GM21447 (cell line): Measurements from ENCODE around the gene PET100.

ENCODE experiments used
- ATAC-seq: cut with Tn5 transposase; IDR thresholded peaks from one replicate; pipeline ENCODE4 v1.9.1; 2021; ENCODE audit not compliant: unreplicated experiment

Gene PET100

DNA sequence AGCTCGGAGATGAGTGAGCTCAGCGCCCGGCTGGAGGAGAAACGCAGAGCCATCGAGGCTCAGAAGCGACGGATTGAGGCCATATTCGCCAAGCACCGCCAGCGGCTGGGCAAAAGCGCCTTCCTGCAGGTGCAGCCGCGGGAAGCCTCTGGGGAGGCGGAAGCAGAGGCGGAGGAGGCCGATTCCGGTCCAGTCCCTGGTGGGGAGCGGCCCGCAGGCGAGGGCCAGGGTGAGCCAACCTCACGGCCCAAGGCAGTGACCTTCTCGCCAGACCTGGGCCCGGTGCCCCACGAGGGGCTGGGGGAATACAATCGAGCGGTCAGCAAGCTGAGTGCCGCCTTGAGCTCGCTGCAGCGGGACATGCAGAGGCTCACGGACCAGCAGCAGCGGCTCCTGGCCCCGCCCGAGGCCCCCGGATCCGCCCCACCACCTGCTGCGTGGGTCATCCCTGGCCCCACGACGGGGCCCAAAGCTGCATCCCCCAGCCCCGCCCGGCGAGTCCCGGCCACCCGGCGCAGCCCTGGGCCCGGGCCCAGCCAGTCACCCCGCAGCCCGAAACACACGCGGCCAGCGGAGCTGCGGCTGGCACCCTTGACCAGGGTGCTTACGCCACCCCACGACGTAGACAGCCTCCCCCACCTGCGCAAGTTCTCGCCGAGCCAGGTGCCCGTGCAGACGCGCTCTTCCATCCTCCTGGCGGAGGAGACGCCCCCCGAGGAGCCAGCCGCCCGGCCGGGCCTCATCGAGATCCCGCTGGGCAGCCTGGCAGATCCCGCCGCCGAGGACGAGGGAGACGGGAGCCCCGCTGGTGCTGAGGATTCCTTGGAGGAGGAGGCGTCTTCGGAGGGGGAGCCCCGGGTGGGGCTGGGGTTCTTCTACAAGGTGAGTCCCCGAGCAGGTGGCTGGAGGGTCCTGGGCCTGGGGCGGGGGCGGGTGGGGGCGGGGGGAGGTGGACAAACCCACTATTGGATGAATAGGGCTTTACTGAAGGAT is 17.0 kb upstream of the PET100 start:
- no peak for ATAC-seq

DNA sequence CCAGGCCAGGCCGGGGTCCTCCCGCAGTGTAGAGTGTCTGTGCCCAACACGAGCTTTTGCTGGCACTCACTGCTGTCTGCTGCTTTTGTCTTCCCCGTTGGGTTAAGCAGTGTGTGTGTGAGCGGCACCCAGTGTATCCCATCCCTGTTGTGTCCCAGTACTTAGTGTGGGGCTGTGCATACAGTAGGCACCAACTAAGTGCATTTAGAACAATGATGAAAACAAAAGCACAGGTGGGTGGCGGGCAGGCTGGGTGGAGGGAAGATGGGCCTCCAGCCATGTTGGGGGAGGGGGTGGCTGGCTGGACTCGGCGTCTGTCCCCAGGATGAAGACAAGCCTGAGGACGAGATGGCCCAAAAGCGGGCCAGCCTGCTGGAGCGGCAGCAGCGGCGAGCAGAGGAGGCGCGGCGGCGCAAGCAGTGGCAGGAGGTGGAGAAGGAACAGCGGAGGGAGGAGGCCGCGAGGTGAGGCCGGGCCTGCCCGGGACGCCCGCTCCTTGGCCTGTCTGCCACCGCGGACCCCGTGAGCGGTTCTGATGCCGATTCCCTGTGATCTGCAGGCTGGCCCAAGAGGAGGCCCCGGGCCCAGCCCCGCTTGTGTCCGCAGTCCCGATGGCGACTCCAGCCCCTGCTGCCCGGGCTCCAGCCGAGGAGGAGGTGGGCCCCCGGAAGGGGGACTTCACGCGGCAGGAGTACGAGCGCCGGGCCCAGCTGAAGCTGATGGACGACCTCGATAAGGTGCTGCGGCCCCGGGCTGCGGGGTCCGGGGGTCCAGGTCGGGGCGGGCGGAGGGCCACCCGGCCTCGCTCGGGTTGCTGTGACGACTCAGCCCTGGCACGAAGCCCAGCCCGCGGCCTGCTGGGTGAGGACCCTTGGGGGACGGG is 14.5 kb upstream of the PET100 start:
- no peak for ATAC-seq

DNA sequence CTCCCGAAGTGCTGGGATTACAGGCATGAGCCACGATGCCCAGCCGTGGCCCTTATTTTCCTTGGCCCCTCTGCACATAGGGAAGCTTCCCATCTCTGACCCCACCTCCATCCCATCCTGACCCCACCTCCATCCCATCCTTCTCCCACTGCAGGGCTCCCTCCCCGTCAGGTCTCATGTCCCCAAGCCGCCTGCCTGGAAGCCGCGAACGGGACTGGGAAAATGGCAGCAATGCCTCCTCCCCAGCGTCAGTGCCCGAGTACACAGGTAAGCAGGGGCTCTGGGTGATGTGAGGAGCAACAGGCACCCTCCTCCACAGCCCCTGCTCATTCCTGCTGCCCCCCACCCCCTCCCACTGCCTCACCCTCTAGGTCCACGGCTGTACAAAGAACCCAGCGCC is 12.4 kb upstream of the PET100 start:
- no peak for ATAC-seq

DNA sequence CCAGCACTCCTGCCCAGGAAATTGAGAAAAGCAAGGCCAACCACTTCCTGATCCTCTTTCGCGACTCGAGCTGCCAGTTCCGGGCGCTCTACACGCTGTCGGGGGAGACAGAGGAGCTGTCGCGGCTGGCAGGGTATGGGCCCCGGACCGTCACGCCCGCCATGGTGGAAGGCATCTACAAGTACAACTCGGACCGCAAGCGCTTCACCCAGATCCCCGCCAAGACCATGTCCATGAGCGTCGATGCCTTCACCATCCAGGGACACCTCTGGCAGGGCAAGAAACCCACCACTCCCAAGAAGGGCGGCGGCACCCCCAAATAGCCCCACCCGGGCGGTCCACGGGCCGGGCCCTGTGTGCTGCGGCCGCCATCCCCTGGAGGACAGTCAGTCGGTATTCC is 11.9 kb upstream of the PET100 start:
- ATAC-seq, result no peak

DNA sequence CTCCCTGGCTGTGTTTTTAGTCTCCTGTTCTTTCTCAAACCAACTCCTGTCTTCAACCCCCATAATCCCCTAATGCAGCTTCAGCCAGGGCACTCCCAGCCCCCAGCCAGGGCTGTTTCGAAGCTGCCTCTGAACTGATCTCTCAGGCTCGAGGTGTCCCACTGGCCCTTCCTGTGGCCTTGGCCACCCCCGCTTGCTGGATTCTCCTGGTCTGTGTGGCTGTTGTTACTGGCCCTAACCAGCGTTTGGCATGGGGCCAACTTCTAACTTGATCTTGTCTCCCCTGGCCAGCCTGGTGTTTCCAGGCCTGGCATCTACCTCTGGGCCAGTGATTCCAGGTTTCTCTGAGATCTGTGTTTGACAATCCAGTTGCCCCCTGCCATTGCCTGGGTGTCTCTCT is 11.2 kb upstream of the PET100 start:
- ATAC-seq, result no peak

DNA sequence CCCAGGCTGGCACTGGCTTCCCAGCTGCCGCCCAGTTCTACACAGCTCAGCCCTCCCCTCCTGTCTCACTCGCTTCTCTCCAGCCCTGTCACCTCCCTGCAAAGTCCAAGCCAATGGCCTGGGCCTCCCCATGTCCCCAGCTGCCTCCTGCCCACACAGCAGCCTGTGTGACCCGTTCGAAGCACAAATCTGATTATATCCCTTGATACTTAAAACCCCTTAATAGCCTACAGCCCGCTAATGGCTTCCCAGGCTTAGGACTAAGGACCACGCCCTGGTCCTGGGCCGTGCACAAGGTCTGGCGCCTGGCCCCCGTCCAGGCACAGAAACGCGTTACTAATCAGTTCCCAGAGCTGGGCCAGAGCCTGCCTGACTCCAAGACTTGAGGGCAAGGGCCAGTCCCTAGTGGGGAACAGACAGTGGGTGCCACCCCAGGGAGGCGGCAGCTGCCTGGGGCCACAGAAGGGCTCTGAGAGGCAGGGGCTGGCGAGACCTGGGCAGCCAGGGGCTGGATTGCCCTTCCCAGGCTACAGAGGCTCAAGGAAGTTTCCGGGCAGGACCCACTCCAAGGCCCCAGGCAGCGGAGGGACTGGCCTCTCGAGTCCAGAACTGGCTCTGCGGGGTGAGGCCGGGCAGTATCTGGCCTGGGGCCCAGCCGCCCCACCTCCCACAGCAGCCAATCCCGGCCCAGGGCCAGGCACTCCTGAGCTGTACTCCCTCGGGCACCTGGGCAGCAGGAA is 10.7 kb upstream of the PET100 start:
- ATAC-seq, result no peak

DNA sequence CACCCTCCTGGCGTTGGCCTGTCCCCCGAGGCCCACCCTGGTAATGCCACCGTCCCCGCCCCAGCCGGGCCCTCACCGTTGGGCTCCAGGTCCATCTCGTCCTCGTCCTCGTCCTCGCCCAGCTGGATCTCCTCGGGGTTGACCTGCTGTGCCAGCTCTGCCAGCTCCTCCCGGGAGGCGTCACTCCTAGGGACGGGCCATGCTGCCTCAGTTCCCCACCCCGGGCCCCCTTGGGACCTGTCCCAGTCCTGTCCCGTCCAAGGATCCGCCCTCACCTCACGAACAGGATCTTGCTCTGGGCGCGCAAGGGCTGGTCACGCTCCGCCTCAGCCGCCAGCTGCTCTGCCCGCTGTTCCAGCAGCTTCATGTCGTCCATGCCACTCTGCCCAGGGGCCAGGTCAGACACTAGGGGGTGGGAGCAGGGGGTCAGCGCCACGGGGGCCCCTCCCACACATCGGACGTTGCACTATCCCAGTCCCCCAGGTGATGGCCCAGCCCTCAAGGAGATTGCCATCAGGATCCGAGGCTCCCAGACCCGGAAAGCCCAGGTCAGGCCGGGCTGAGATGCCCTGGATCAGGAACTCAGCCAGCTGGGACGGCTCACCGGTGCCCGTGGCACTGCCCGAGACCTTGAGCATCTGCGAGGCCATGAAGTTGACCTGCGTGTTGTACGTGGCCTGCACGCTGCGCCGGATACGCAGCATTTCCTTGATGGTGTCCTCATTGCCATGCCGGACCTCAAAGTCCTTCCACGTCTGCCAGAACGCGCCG is 9.7 kb upstream of the PET100 start:
- ATAC-seq, result no peak

DNA sequence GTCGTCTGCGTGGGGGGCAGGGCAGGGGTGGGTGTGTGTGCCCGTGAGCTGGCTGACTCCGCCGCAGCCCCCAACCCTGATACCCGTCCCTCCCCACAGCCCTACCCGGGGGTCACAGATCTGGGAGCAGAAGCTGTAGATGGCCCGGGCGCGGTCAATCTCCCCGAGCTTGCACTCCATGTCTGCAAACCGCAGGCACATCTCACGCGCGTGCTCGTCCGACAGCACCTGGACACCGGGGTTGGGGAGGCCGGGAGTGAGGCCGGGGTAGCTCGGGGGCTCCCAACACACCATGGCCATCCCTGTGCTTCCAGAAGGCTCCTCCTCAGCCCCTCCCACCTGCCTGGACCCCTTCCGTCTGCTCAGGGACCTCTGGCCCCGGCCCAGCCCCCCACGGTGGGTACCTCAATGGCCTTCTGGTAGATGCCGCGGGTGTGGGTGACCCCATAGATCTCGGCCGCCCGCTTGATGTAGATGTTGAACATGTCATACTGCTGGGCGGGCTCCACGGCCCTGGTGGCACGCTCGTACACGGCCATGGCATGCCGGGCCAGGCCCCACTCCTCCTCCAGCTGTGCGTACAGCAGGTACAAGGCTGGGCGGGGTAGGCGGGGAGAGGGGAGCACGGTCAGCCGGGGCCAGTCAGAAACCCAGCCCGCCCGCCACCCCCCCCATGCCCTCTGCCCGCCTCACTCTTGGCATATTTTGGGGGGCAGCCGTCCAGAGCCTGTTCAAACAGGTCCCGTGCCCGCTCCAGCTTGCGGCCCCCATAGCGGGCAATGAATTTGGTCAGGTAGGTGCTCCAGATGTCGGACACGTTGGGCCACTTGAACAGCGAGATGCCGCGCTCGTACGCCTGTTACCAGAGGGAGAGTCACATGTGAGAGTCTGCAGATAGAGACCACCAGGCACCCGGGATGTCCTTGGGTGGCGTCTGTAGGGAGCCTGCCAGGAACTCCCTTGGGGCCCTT is 8.9 kb upstream of the PET100 start:
- ATAC-seq, result no peak

DNA sequence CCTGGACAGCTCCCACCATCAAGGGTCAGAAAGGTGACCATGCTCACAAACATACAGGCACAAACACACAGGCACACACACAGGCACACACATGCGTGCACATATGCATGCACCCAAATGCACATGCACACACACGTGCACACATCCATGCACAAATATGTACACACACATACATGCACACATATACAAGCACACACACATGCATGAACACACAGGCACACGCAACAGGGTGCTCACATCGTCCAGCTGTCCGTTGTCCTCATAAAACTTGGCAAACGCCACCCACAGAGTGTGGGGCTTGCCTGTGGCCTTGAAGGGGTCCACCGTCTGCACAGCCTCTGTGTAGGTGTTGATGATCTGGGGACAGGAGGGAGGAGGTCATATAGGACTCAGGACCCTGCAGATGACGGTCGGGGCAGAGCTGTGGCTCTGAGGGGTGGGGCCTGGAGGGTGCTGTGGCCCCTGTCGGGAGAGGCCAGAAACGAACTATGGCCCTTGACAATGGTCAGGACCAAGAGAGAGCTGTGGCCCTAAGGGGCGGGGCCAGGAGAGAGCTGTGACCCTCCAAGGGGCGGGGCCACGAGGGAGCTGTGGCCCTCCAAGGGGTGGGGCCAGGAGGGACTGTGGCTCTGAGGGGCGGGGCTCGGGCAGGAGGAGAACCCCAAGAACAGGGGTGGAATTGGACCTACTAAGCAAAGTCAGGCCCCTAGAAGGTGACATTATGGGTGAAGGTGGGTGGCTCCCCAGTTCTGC is 6.5 kb upstream of the PET100 start:
- ATAC-seq, result no peak

DNA sequence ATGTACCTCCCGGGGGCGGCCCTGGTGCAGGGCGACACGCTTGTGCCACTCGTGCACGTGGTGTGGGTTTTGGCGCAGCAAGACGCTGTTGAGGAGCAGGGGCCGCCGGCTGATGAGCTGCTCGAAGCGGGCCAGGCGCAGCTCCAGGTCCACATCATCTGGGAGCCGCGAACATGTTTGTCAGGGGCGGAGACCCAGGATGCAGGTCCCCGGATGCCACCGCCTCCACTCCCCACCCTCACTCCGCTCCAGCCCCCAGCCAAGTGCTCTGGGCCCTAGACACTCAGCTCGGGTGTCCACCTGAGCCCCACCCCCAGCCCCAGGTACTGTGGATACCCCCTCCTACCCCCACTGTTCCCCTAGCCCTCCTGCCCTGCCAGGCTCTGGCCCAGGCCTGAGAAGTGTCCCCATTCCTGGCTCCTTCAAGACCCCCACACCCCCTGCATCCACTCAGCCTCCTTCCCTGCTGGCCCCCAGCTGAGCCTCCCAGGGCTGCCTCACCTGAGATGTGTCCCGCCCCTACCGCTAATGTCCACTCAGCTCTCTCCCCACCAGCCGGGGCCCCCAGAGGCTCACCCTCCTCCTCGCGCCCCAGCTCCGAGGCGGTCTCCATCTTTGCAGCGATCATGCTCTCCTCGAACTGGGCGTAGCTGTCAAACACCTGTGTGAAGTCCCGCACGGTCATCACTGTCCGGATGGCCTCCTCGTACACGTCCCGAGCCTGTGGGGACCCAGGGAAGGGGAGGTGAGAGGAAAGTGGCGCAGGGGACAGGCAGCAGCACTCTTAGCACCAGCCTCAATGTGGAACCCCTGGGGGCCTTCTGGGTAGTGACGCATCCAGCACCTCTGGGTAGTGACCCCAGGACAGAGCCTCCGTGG is 5.6 kb upstream of the PET100 start:
- ATAC-seq, result no peak

DNA sequence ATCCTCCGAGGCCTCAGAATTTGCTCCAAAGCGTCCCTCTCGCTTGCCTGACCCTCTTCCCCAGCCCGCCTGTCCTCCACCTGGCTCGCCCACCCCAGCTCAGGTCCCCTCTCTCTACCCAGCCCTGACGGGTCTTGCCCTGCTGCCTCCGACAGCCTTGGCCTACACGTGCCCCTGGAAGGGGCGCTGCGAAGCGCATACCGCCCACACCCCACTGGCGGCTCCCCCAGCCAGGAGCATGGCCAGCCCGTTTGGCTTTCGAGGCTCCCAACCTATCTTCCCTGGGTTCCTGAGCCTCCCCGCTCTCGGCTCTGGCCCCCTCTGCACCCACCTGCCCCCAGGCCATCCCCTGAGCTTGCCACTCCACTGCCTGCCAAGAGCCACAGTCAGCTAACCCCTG is 4.8 kb upstream of the PET100 start:
- ATAC-seq, result no peak

DNA sequence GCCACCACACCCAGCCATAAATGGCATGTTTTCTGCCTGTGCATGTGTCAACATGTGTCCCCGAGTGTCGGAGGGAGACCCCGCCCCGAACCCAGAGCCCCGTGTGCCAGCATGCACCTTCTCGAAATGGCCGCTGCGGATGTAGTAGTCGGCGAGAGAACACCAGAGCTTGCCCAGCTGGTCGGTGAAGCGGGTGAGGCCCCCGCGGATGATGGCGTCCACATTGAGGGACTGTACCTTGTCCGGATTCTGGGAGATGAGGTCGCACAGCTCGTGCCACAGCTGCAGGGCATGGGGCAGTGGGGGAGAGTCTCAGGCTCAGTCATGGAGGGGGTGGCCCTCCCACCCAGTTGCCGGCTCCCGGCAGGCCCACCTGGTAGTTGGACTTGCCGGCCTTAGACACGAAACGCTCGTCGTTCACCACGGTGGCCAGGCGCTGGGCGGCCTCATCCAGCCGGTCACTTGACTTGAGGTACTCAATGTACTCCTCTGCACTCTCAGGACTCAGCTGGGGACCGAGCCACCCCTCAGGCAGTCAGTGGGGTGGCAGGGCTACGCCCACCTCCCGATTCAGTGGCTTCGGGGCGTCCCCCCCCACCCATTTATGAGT is 3.7 kb upstream of the PET100 start:
- ATAC-seq, result no peak

DNA sequence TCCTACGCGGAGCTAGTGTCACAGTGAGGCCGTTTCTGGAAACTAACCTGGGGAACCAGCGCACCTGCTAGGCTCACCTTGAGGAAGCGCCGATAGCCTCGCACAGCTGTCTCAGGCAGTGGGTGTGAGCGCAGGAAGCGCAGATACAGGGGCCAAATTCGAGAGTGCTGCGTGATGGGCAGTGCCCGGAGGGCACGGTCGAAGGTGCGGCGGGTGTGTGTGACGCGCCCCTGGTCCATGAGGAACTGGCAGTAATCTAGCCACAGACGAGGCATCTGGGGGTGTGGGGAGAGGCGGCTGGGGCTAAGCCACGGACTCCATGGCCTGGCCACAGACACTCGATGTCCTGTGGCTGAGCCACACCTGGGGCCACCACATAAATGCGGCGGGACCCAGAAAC is 2.4 kb upstream of the PET100 start:
- no peak for ATAC-seq

DNA sequence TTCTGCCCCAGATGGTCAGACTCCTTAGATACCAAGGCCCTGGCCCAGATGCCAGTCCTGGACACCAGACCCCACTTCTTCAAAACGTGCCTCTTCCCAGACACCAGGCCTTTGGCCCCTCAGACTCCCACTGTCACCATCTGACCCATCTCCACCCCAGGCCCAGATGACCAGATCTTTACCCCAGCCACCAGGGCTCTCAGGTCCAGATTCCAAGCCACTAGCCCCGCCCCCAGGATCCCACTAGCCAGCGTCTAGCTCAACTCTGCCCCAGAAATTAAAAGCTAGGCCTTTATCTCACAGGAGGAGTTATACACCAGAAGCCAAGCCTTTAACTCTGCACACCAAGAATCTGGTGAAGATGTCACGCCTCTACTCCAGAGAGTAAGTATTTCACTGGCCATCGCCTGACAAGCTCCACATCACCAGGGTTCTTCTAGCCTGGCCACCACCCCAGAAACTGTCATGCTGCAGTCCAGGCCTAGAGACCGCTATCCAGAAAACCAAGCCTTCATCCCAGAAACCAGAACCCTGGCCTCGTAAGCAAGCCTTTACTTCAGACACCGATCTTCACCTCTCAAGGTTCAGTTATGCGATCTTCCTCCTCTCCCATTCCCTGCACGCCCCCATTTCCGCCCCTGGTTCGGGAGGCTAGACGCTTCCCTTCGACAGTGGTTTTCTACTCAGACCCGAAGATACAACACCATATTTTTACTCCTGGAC is 843 bp upstream of the PET100 start:
- no peak for ATAC-seq

DNA sequence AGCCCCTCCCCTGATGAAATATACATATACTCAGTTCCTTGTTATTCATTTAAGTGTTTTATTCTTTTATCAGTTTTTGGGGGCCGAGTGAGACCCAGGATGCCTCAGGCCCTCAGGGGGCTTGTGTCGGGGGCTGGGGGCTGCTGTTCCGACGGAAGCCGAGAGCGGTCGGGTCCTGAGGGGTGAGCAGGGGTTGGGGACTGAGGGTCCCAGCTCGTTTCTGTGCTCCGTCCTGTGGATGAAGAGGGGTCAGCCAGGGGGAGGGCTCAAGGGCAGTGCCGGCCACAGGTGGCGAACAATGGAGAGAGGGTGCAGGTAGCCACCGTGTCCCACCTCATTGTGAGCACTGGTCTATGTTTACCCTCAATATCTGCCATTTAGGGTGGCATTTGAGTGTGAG is 2.0 kb downstream of the PET100 start:
- no peak for ATAC-seq

DNA sequence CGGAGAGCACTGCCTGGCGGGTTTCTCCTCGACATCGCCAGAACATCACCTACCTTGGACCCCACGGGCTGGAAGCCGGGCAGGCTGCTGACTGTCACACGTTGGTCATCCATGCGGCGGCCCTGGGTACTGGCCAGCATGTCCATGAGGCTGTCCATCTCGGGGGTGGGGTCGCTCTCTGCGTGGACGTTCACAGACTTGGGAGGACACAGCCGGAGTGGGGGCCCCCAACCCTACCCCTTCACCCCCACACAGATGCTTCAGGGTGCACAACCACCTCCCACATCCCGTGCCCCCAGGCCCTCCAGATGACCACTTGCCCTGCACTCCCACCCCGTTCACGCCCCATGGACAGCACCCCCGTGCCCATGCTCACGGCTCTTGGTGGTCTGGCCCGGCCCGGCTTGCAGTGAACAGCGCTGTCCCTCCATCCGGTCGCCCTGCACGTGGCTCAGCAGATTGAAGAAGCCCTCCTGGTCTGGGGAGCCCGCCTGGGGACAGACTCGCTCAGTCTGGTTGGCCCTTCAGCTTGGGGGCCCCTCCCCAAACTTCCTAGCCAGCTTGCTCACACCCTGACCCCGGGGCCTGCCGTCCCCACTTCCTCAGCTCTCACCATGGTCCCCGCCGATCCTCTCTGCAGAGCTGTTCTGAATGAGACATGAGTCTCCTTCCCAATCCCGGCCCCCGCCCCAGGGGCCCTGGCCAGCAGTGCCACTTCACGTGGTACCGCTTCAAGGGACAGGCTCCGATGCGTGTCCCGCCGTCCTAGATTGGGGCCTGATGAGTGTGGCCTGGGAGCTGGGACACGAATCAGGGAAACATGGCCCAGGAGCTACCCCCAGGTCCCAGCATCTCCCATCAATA is 3.0 kb downstream of the PET100 start:
- no peak for ATAC-seq
